Fibroblast of mammary gland (primary cell): ENCODE measurements around the gene CCDC85C.
A peak's percentile ranks its signal among the peaks of the same experiment; 100 is the strongest.

Experiments
- DNase-seq: peaks from one replicate; pipeline ENCODE4 v3.0.0-alpha.2; 2010; ENCODE audit warnings: low read depth
- H3K4me3 ChIP-seq: 2 replicates; pipeline ENCODE4 v1.5.1; 2011; ENCODE audit warnings: low read depth, mild to moderate bottlenecking, low read length, moderate library complexity; ENCODE audit not compliant: control insufficient read depth
- CTCF ChIP-seq: conservative IDR thresholded peaks from 2 replicates; pipeline ENCODE4 v1.5.1; 2011; ENCODE audit warnings: low read depth, low read length, inconsistent platforms; ENCODE audit not compliant: control insufficient read depth, insufficient read depth

CCDC85C gene

DNA sequence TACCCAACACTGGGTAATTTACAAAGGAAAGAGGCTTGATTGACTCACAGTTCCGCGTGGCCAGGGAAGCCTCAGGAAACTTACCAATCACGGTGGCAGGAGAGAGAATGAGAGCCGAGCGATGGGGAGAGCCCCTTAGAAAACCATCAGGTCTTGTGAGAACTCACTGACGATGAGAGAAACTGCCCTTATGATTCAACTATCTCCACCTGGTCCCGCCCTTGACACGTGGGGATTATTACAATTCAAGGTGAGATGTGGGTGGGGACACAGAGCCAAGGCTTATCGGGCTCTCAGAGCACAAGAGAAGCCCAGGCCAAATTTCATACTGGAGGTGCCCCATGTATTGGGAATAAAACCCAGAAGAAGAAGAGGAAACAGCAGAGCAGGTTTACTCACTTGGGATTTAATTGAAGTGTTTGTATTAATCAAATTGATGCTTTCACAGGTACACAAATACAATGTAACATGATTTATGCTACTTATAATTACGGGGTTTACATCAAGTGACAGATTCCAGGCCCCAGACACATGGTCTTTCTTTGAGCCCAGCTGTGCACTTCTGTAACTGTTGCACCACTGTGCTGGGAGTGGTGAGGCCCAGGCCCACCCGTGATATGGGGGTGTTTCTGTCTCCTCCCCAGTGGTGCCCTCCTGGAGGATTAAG is 8.2 kb upstream of the CCDC85C start:
- no peak for TF ChIP-seq CTCF
- DNase-seq = no peak
- no peak overlapping the region for H3K4me3 ChIP-seq

DNA sequence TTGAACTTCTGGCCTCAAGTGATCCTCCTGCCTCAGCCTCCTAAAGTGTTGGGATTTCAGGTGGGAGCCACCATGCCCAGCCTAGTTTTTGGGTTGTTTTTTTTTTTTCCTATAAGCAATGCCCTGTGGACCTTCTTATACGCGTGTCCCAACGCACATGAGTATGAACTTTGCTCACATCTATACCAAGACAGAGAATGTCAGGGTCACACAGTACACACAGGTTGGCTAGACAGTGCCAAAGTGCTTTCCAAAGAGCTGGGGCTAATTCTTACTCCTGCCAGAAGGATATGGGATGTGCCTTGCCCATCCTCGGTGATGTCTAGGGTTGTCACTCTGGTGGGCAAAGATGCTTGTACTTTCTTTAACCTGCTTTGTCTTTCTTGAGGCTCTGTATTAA is 7.6 kb upstream of the CCDC85C start:
- no peak for DNase-seq
- H3K4me3 ChIP-seq = no peak overlapping the region
- no peak for TF ChIP-seq CTCF

DNA sequence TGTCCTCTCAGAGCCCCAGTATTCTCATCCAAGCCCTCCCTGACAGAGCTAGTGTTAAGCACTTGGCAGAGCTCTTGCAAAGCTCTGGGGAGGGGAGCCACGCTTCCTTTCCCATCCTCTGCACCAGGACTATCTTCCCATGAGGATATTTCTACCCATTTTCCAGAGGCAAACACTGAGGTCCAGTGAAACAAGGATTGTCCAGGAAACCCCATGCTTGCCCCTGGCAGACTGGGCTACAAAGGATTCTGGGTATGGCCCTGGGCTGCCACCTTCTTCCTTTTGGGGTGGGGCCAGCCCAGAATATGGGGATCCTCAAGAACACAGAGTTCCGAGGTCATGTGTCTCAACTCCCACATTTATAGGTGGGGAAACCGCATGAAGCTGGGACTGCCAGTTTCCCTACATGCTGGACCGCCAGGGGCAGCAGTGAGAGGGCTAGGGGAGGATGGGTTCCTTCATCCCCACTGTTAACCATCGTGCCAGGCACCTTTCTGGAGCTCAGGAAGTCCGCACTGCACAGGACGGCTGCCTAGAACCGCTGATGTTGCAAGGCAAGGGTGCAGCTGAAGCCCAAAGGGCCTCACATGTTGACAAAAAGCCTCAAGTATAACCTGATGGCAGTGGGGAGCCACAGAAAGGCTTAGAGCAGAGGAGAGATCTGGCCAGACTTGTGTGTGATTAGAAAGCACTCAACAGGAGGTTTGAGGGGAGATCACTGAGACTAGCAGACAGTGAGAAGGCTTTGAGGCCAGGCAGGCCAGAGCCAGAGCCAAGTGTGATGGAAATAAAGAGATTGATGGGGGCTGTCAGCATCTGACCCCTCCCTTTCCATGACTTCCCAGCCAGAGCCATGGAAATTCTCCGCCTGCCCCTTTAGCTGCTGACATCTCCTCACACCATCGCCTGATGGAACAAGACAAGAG is 5.5 kb upstream of the CCDC85C start:
- no peak overlapping the region for H3K4me3 ChIP-seq
- peak; percentile 73 for TF ChIP-seq CTCF
- peak; percentile 30 for DNase-seq

DNA sequence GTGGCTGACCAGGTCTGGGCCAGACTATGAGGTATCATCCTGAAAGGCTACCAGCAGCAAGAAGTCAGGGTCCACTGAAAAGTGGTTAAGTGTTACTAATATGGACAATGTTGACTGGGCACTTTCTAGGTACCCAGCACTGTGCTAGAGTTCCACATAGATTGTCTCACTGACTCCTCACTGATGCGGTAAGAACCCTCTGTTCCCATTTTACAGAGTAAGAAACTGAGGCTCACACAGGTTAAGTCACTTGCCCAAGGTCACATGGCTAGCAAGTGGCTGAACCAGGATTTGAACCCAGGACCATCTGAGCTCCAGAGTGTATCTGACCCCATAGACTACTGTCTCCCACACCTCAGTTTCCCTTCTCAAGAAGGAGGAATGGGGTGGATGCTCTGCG is 4.6 kb upstream of the CCDC85C start:
- TF ChIP-seq CTCF = no peak
- H3K4me3 ChIP-seq = no peak overlapping the region
- DNase-seq = no peak

DNA sequence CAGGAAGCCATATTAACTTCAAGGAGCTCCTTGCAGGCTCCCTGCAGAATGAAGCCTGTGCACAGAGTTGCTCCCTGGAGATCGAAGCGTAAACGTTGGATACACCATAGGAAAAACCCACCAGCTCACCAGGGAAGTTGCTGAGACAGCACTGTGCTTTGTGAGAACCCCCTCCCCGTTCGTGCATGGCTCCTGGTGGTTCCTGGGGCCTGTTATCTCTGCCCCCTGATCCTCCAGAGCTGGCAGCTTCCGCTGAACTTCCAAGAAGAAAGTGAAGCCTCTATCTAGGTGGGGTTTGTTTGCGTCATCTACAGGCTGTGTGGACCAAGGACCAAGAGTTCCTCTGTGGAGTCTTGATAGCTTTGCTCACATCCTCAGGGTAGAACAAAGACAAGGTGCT is 2.4 kb upstream of the CCDC85C start:
- no peak for TF ChIP-seq CTCF
- no peak overlapping the region for H3K4me3 ChIP-seq
- DNase-seq = no peak

- DNase-seq = peak; percentile 40
- TF ChIP-seq CTCF = no peak
- H3K4me3 ChIP-seq = peak overlapping the region; percentile 65
Measured at GRCh38 chr14:99605299-99605961, 1.4 kb upstream of the CCDC85C start.
